HG02938 (cell line): Measurements from ENCODE around the gene GOLGA2.

Experiments
- ATAC-seq: cut with Tn5 transposase; IDR thresholded peaks from one replicate; pipeline ENCODE4 v1.9.1; 2021; ENCODE audit warnings: mild to moderate bottlenecking, moderate library complexity; ENCODE audit not compliant: unreplicated experiment

GOLGA2 gene

GRCh38 chr9:128215491-128216409 is 60.1 kb downstream of the GOLGA2 start:
- ATAC-seq, result no peak

GRCh38 chr9:128214571-128215490 is 61.0 kb downstream of the GOLGA2 start:
- ATAC-seq, result no peak

- ATAC-seq, result no peak
These were observed 61.9 kb downstream of the GOLGA2 start for GRCh38 chr9:128213746-128214497.

GRCh38 chr9:128211981-128212281 is 63.9 kb downstream of the GOLGA2 start:
- ATAC-seq, result no peak

- ATAC-seq, result no peak
These were observed 64.4 kb downstream of the GOLGA2 start for GRCh38 chr9:128211186-128211980.

GRCh38 chr9:128208946-128209669 is 66.7 kb downstream of the GOLGA2 start:
- no peak for ATAC-seq

- no peak for ATAC-seq
These were observed 67.4 kb downstream of the GOLGA2 start for GRCh38 chr9:128208386-128208785.

GRCh38 chr9:128206916-128207910 is 68.6 kb downstream of the GOLGA2 start:
- no peak for ATAC-seq

GRCh38 chr9:128206484-128206883 is 69.3 kb downstream of the GOLGA2 start:
- ATAC-seq, result no peak
